A673 (cell line): ENCODE measurements around the gene BEGAIN.

Experiments used
- CTCF ChIP-seq: fragments of 300-800, 200-600 bp; sonication (generic); conservative IDR thresholded peaks from 2 replicates; pipeline ENCODE4 v1.5.1; 2017; ENCODE audit warnings: low read depth, mild to moderate bottlenecking, antibody characterized with exemption, low read length, moderate library complexity, mixed read lengths
- EZH2 ChIP-seq: fragments of 200-600 bp; sonication (generic); IDR thresholded peaks from 2 replicates; pipeline ENCODE4 v1.6.1; 2017; ENCODE audit warnings: borderline replicate concordance, low read depth, mild to moderate bottlenecking, mixed read lengths, antibody characterized with exemption, low read length; ENCODE audit not compliant: poor library complexity, severe bottlenecking

- TF ChIP-seq CTCF (no peak), EZH2 (no peak)
These were observed 14.0 kb downstream of the BEGAIN start for GRCh38 chr14:100573002-100573756.
